IPS-18c (cell line): ENCODE data around the gene STUB1.
"Not testable (repeated sequence)": the region's sequence is repeated elsewhere in the genome, so short reads cannot be mapped to it uniquely, and the experiment has no call there.

ENCODE experiments used
- H3K4me3 ChIP-seq: 2 replicates; pipeline ENCODE4 v1.7.0; 2013; ENCODE audit warnings: low read depth, mild to moderate bottlenecking, low read length, moderate library complexity; ENCODE audit not compliant: insufficient read depth
- H3K9me3 ChIP-seq: one replicate; pipeline ENCODE4 v1.6.1; 2013; ENCODE audit warnings: mild to moderate bottlenecking, low read length, moderate library complexity; ENCODE audit not compliant: control insufficient read depth, insufficient read depth

Gene STUB1

DNA sequence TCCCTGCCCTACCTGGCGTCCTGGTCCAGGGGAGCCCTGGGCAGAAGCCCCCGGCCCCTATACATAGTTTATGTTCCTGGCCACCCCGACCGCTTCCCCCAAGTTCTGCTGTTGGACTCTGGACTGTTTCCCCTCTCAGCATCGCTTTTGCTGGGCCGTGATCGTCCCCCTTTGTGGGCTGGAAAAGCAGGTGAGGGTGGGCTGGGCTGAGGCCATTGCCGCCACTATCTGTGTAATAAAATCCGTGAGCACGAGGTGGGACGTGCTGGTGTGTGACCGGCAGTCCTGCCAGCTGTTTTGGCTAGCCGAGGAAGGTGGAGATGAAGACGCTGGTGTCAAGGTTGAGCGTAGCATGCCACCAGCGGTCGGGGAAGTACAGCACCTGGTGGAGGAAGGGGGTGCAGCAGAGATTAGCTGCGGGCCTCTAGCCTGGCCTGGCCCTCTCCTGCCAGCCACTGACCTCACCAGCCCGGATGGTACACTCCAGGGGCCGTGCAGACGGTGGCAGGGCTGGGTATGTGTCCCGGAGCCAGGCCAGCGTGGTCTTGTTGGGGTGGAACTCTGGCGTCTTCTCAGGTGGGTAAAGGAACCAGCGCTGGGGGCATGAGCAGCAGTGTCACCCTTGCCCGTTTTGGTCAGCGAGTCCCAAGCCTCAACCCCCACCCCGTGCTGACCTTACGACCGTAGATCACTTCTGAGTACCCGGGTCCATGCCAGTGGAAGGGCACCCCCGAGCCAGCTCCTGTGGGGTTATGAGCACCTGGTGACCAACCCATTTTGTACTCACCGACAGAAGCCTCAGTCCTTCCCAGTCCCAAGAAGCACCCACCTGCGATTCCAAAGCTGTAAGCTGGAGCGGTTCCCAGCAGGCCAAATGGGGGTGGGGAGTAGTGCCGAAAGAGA is 2.5 kb downstream of the STUB1 start:
- H3K4me3 ChIP-seq: peak overlapping the region; percentile 71
- no peaks in the 10 kb centered on the region for H3K9me3 ChIP-seq

DNA sequence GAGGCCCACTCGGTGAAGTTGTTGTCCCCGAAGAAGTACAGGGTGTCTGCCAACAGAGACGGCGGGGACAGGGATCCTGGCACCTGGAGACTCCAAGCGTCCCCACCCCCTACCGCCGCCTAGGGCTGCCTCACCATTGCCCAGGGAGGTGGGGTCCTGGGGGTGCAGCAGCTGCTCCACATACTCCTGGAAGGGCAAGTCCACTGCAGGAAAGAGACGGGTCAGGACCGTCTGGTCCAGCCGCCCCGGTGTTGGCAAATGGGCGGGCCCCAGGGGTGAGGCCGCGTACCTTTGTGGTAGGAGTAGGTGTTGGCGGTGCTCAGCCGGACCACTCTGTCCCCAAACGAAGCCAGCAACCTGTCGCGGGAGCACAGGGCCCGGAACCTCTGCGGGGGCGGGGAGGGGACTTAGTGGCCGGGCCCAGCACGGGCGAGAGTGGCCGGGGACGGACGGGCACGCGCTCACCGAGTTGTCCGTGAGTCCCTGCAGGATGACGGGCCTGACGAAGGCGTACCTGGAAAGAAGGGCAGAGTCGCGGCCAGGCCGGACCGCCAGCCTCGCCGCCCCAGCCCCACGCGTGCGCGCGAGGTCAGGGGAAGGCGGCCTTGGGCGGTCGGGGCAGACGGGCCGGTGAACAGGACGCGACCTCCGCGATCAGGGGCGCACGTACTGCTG is 3.3 kb downstream of the STUB1 start:
- Histone ChIP-seq H3K9me3 (no peaks in the 10 kb centered on the region), H3K4me3 (peak overlapping the region; percentile 71)

DNA sequence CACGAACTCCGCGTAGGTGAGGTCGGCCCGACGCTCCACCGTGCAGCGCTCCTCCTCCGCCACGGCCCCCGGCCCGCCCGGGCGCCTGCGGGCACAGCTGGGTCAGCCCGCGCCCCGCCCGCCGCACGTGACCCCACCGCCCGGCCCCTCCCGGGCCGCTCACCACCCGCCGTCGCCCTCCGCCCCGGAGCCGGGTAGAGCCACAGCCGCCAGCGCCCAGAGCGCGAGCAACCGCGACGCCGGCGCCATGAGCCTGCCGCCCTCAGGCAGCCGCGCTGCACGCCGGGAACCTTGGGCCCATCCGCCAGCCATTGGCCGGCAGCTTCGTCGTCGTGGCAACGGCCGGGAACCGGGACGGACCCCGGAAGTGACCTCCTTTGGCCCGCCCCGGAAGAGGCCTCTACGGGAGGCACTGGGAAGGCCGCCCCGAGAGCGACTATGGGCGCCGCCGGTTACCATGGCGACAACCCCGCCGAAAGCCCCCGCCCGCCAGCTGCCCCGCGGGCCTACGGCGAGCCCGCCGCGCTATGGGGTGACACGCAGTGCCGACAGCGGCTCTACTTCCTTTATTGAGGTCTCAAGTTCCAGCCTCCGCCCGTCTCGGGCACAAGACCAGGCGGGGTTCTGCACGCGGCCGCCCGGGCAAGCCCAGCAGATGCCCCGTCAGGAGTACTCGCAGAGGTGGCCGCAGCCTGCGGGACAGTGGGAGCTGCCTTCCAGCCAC is 4.0 kb downstream of the STUB1 start, which contains the start of gene JMJD8:
Gene JMJD8, minus strand, starts transcription at position 264 of the 724 bp plus-strand sequence. Its CDS starts 15 bp downstream, at position 249.
- H3K4me3 ChIP-seq: peak within 1 kb of the TSS; percentile 71

DNA sequence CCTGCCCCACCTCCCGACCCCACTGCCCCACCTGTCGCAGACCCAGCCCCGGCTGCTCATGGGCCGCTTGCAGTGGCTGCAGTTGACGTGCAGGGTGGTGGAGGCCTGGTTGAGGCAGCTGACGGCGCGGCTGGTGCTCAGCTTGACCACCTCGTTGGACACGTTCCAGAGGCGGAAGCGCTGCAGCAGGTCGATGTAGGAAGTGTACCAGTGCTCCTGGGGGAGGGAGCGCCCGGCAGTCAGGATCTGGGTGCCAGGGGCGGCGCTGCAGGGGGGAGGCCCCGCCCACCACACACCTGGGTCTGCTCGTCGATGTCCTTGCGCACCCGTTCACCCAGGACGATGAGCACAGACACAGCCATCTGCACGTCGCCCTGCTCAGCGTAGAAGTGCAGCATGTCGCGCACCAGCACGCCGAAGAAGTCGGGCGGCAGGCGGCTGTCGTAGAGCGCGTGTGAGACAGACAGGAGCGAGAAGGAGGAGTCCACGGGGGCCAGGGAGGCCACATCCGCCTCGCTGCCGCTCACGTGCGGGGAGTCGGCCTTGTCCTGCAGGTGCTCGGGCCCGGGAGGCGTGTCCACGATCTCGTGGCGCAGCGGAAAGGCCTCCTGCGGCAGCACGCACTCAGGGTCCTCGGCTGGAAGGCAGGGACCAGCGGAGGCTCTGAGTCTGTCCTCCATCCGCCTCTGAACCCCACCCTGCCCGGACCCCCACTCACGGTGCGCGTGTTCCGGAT is 4.9 kb downstream of the STUB1 start:
- Histone ChIP-seq H3K4me3 (no peak overlapping the region), H3K9me3 (no peaks in the 10 kb centered on the region)

More for the DNA sequence above, 4.0 kb downstream of the STUB1 start, which contains the start of gene JMJD8:
- H3K9me3 ChIP-seq: no peaks in the 10 kb centered on the region

DNA sequence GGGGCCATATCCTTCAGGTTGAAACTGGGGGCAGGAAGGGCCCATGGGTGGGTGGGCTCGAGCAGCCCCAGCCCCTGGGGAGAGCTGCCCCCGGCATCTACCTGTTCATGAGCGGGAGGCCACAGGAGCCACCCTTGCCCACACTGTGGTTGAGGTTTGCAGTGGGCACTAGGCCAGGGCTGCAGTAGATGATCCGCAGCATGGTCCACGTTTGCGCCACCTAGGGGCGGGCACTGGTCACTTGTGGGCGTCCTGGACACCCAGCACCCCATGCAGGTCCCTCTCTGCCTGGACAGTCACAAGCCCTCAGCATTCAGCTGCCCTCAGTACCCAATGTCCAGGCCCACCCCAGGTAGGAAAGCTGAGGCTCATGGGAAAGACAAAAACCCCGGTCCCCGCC is 5.8 kb downstream of the STUB1 start:
- Histone ChIP-seq H3K9me3 (no peaks in the 10 kb centered on the region), H3K4me3 (no peak overlapping the region)

DNA sequence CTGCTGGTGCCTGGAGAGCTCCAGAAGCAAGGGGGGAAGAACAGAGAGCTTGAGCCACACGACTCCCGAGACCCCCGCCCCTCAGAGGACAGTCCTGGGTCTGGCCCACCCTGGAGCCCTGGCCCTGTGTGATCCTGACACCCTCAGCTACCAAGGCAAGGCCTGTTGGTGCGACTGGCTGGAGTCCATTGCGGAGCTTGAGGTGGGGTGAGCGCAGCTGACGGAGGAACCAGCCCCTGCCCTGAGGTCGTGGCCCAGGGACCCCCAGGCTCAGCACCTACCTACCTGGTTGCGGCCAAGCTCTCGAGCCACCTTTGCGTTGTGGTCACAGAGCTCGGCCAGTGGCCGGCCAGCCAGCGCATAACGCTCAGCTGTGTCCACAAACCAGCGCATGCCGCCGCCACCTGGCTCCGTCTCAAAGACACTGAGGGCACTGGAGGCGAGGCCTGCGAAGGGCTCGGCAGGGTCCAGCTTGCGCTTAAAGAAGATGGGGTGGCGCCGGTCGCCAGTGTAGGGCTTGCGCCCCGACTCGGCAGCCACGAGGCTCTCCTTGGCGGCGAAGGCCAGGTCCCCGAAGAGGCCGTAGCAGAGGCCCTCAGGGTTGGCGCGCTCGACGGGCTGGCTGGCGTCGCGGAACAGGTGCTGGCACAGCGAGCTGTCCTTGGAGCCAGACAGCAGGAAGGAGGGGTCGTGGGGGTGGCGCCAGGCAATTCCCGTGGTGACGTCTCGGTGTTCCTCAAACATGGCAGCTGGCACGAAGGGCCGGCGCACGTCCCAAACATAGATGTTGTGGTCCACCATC is 6.5 kb downstream of the STUB1 start:
- Histone ChIP-seq H3K4me3 (no peak overlapping the region), H3K9me3 (no peaks in the 10 kb centered on the region)

DNA sequence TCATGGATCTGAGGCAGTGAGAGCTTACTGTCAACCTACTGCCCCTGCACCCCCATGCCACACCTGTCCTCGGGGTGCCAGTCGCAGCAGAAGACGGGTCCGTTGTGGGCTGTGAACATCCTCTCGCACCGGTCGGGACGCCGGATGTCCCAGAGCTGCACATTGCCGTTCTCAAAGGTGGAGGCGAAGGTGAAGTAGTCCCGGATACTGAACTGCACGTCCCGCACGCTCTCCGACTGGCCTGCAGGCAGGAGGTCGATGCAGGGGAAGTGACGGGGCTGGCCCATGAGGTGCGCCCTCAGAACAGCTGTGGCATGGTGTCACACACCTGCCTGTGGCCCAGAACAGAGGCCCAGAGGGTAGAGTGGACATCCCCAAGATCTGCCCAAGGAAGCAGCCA is 7.3 kb downstream of the STUB1 start:
- Histone ChIP-seq H3K4me3 (no peak overlapping the region), H3K9me3 (no peaks in the 10 kb centered on the region)

DNA sequence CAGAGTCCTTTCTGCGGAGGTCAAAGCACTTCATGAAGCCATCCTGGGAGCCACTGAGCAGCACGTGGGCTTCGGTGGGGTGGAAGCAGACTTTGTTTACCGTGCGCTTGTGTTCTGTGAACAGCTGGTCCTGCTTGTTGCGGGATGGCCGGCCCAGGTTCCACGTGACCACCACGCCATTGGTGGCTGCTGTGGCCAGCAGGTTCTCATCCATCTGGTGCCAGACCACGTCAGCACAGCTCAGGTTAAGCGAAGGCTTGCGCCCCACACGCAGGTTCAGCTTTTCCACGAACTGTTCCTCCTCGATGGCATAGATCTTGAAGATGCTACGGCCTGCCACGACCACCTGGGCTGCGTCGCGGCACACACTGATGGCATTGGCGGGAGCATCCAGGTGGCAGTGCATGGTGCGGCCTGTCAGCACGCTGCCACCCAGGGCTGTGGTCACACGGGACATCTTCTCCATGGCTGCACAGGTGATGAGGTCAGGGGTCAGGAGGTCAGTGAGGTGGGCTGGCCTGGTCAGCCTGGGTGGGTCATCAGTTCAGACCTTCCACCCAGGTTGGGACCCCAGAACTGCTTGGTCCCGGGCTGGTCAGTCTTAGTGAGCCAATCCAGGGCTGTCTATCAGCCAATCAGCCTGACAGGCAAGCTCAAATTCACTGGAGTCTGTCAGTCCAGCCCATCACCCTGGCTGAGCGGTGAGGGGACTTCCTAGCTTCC is 9.1 kb downstream of the STUB1 start:
- no peaks in the 10 kb centered on the region for H3K9me3 ChIP-seq
- peak overlapping the region; percentile 92 for H3K4me3 ChIP-seq

DNA sequence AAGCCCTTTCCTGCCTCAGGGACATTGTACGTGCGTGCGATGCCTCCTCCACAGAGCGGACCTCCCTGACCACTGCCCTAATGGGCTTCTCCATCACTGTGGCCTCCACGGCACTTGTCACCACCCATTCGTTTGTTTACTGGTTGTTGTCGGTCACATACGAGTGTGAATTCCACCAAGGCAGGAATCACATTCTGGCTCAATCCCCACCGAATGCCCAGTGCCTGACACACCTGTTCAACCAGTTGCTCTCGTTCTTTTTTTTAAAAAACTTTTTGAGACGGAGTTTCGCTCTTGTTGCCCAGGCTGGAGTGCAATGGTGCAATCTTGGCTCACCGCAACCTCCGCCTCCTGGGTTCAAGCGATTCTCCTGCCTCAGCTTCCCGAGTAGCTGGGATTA is 11.0 kb downstream of the STUB1 start:
- H3K4me3 ChIP-seq, H3K9me3 ChIP-seq: not testable (repeated sequence)

DNA sequence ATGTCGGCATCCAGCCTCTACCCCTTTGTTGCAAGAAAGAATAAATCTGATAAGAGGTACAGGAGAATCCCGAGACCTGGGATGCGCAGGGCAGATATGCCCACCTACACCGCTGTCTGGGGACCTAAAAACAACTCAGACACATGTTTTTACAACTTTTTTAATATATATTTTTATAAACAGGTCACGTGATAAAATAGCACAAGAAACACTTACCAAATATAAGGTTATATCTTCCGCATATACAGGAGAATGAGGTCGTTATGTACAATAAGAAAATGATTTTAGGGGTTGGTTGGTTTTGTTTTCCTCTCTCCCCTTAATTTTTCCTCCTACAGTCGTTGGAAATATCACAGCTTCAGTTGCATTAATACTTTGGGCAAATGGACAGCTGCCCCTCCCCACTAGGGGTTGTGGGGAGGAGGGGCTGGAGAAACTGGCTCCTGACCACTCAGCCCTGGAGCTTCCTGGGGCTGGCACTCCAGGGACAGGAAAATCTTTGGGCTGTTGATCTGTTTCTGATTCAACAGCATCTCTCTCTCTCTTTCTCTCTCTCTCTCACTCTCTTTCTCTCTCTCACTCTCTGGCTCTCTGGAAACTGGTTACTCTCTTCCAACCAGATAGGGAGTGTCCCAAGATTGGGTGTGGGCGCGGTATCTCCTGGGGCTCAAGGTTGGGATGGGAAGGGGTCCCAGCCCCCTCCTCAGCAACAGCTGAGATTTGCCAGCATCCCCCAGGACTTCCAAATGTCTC is 12.3 kb downstream of the STUB1 start:
- no peaks in the 10 kb centered on the region for H3K9me3 ChIP-seq

DNA sequence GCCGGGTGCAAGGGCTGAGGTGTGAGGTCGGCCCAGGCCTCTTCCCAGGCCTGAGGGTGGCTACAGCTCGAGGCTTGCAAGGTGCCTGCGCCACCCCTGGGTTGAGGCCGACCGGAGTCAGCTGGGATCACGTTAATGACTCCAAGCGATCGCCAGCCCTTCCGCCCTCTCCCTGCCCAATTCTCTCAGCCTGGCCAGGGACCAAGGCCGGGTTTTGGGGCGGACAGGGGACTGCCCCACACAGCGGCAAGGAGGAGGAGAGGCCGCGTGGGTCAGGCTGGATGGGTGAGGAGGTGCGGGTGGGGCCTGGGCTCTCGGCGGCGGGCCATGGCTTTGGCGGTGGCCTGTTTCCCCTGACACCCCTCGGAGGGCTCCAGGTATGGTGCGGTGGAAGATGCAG is 13.2 kb downstream of the STUB1 start:
- Histone ChIP-seq H3K9me3 (no peaks in the 10 kb centered on the region), H3K4me3 (peak overlapping the region; percentile 57)

More for the DNA sequence above, 12.3 kb downstream of the STUB1 start:
- no peak overlapping the region for H3K4me3 ChIP-seq

DNA sequence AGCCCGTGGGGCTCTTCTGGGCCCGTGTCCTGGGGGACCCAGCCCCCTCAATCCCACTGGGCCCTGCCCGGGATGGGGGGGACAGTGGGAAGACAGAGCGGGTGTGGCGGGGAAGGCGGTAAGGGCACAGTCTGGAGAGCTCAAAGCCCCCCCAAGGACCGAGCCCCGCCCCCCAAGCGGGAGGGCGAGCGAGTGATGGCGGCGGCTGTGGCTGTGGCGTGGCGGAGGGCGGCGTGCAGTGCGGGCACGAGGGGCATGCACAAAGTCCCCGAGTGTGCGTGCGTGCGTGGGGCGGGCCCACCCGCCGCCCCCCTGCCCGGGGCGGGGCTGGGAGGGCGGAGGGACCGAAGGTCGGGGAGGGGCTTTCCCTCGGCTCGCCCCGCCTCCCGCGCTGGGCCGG is 13.6 kb downstream of the STUB1 start:
- H3K4me3 ChIP-seq: peak overlapping the region; percentile 57
- no peaks in the 10 kb centered on the region for H3K9me3 ChIP-seq

DNA sequence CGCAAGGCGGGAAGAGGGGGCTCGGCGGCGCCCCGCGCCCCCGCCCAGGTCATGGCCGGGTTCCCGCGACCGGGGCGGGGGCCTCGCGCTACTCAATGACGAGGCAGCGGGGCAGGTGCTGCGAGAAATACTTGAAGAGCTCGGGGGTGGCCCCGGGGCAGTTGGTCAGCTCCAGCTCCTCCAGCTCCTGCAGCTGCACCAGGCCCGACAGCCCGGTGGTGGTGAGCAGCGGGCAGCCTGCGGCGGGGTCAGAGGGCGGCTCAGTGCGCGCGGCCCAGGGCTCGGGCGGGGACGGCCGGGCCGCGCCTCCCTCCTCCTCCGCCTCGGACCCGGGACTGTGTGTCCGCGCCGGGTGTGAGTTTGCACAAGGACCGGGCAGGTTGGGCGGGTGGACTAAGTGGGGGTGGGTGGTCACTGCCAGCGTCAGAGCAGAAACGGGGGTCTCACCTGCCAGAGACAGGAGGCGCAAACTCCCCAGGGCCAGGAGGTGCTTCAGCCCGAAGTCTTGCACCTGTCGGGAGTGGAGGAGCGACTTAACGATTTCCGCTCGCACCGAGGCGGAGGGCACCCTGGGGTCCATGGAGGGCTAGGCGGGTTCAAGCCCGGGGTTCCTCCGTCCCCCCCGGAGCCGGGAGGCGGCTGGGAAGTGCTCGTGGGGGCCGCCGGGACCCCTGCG is 14.1 kb downstream of the STUB1 start:
- H3K9me3 ChIP-seq: no peaks in the 10 kb centered on the region
- peak overlapping the region; percentile 57 for H3K4me3 ChIP-seq

DNA sequence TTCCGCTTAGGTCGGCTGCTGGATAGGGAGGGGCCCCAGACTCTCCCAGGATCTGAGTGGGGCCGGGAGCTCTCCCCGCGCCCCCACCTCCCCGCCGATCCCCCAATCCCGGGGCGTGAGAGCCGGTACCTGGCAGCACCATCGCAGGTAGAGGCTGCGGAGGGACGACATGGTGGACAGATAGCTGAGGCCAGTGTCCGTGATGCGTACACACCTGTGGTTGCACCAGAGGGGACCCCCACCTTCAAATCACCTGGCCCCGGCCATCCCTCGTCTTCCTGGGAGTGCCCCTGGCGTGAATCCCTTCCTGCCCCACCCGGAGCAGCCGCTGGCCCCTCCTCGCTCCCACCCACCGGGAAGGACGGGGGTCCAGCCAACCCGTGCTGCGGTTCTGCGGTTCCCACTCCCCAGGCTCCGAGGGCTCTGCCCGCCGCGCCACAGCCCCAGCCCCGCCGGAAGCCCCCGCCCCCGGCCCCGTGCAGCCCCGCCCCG is 14.7 kb downstream of the STUB1 start:
- Histone ChIP-seq H3K4me3 (peak overlapping the region; percentile 57), H3K9me3 (no peaks in the 10 kb centered on the region)
